Spleen (tissue), 7 donors: Measurements from ENCODE around the gene HADHA.
"Not testable (repeated sequence)": the region's sequence is repeated elsewhere in the genome, so short reads cannot be mapped to it uniquely, and the experiment has no call there.

Experiments used
- POLR2A ChIP-seq, 3 donors: fragments of 450-650 bp; IDR thresholded peaks; one replicate each; pipeline ENCODE4 v1.5.1; 2017; ENCODE audit warnings: antibody characterized with exemption in 3 of 3, mild to moderate bottlenecking in 1 of 3
- POLR2AphosphoS5 ChIP-seq, 3 donors: sonication (generic); formaldehyde crosslinking; IDR thresholded peaks; one replicate each; pipeline ENCODE4 v1.5.1; 2017; ENCODE audit warnings: antibody characterized with exemption in 3 of 3
- TF ChIP-seq, protein P1 (sequence below), 11 experiments: fragments of 200-600 bp in 7 of 11; fragments of 450-650 bp in 4 of 11; sonication (generic) in 4 of 11; IDR thresholded peaks in 8 of 11; conservative IDR thresholded peaks in 3 of 11; 1 replicate in 7 of 11; 2 replicates in 4 of 11; pipeline versions ENCODE4 v1.4.0 to v1.8.0; 2016 to 2021; ENCODE audit warnings: antibody characterized with exemption in 11 of 11, inconsistent platforms in 4 of 11, mild to moderate bottlenecking in 1 of 11
- donor health status: DM: no; HTN: no; CAD: no; lungs with moderate emphysema.
- donor health status: DM: no; HTN: no; CAD: no.
- donor health status: DM: no; HTN: no; CAD: no.

DNA sequence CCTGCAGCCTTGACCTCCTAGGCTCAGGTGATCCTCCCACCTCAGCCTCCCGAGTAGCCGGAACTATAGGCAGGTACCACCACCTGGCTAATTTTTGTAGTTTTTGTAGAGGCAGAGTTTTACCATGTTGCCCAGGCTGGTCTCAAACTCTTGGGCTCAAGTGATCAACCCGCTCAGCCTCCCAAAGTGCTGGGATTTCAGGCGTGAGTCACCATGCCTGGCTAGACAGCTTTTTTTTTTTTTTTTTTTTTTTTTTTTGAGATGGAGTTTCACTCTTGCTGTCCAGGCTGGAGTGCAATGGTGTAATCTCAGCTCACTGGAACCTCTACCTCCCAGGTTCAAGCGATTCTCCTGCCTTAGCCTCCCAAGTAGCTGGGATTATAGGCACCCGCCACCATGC lies 77.9 kb downstream of the HADHA start:
- TF ChIP-seq, protein P1, sequence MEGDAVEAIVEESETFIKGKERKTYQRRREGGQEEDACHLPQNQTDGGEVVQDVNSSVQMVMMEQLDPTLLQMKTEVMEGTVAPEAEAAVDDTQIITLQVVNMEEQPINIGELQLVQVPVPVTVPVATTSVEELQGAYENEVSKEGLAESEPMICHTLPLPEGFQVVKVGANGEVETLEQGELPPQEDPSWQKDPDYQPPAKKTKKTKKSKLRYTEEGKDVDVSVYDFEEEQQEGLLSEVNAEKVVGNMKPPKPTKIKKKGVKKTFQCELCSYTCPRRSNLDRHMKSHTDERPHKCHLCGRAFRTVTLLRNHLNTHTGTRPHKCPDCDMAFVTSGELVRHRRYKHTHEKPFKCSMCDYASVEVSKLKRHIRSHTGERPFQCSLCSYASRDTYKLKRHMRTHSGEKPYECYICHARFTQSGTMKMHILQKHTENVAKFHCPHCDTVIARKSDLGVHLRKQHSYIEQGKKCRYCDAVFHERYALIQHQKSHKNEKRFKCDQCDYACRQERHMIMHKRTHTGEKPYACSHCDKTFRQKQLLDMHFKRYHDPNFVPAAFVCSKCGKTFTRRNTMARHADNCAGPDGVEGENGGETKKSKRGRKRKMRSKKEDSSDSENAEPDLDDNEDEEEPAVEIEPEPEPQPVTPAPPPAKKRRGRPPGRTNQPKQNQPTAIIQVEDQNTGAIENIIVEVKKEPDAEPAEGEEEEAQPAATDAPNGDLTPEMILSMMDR (IDR thresholded peaks at IDR 0.05 in 8 of 11, conservative IDR thresholded peaks at IDR 0.05 in 3 of 11), result not testable (repeated sequence)
- not testable (repeated sequence) for TF ChIP-seq POLR2A, POLR2AphosphoS5 (IDR thresholded peaks at IDR 0.05)
